GM21526 (cell line): ENCODE results near the gene PARD3.

ENCODE experiments used
- ATAC-seq: cut with Tn5 transposase; IDR thresholded peaks from one replicate; pipeline ENCODE4 v1.9.1; 2021; ENCODE audit warnings: moderate library complexity; ENCODE audit not compliant: unreplicated experiment, low FRiP score

PARD3 gene

DNA sequence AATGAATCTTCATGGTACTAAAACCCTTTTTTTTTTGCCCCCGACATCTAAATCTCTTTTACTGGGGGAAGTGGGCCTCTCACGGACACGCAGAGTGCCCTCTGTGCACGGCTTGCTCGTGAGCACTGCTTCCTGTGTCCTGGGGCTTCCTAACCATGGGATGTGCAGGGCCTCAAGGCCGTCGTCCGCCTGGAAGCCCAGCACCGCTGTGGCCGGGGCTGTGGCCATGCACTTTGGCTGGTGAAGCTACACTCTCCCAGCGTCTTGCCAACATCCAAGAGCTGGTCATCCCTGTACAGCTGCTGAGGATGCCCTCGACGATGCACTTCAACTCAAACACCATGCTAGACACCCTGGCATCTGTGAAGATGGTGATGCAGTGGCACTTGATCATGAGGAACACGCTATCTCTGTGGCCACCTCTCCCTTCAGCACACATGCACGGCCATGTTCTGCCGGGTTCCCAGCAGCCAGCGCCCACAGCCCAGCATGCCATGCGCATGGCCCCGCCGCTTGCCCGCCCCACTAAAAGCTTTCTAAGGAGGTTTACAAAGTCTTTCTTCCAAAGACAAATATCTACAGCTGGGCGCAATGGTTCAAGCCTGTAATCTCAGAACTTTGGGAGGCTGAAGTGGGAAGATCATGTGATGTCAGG is 326.5 kb downstream of the PARD3 start:
- no peak for ATAC-seq

DNA sequence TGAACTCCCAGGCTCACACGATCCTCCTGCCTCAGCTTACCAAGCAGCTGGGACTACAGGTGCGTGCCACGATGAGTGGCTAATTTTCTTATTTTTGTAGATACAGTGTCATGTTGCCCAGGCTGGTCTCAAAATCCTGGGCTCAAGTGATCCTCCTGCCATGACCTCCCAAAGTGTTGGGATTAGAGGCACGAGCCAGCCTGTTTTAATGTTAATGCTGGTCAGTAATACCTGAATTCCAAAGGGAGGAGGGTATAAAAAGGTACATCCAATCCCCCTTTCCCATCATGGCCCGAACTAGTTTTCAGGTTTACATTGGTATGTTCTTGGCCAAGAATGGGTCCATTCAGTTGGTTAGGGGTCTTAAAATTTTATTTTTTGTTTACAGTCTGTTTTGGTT is 329.1 kb downstream of the PARD3 start:
- no peak for ATAC-seq

DNA sequence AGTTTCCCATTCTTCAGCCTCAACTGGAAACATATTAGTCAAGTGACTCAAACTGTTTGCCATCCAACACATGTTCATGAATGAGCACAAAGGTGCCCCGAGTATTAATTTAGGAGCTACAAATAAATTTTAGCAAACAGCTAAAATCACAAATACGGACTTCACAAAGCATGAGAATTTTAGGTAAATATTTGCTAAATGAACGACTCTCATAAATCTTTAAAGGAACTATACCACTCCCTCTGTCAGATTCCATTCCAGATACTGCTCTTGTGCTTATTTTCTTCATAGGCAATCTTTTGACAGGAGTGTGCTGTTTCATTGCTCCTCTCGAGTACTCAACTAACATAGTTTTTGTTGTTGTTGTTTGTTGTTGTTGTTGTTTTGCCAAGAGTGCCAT is 330.9 kb downstream of the PARD3 start:
- ATAC-seq: no peak

DNA sequence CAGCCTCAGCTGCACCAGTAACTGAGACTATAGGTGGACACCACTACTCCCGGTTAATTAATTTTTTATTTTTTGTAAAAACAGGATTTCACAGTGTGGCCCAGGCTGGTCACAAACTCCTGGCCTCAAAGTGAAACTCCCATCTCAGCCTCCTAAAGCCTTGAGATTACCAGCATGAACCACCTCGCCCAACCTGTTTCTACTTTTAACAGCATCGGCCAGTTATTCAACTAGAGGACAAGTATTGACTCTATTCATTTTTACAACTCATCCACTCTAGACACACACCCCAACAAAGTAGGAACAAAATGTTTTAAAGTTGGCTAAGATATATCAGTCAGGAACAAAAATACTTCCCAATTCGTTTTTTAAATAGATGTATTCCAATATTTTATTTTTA is 334.8 kb downstream of the PARD3 start:
- ATAC-seq: no peak

DNA sequence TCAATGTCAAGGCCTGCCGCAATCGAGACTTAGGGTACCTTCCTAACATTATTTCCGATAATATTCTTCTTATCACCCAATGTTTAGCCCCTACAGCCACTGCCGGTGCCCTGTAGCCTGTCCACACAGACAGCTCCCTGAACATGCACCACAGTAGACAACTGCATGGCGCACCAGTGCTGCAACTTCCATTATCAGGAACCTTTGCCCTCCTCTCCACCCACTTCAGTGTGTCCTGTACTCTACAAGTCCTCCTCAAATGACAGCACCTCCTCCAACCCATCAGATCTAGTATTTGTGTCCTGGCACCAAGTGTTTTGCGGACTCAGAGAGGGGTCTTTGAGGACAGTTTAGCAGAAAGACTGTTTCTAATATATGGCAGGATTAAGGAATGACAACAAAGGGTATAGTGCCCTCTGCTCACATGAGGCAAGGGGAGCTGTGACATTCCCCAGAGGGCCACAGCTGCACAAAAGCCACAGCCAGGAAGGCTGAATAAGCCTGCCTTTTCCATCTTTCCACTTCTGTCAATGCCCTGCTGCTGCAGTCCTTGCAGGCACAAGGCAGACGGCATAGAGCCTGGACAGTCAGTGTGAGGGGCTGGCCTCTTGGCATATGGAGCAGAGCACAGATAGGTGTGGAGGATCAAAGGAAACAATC is 335.4 kb downstream of the PARD3 start:
- ATAC-seq: no peak

DNA sequence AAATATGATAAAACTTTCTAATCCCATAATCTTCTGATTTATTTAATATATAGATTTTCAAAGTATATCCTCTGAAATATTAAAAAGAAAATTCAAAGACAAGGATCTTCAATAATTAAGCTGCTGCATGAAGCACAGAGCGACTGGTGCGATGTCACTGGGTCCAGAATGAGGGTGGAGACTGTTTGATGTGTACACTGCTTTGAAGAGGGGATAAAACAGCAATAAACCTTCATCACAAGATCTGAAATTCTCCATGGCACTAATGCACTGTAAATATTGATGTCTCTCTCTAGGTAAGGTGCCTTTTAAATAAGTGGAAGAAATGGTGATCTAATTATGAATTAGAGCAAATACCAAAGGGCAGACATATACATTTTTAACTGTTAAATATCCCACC is 337.8 kb downstream of the PARD3 start:
- ATAC-seq: no peak

DNA sequence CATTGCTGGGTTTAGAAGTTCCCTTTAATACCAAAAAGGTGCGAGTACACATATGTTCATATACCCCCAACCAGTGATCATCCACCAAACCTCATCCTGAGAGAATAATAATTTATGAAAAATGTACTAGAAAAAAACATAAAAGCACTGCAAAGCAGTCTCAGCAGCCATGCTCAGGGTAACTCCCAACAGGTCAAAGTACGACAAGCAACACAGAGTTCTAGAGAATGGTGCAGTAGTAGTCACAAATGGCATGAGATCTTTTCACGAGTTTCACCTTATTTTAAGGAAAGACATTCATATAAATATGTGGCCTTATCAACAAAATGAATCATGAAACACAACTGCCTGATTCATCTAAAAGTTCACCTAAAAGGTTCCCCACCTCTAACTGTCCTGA is 338.5 kb downstream of the PARD3 start:
- ATAC-seq: no peak

DNA sequence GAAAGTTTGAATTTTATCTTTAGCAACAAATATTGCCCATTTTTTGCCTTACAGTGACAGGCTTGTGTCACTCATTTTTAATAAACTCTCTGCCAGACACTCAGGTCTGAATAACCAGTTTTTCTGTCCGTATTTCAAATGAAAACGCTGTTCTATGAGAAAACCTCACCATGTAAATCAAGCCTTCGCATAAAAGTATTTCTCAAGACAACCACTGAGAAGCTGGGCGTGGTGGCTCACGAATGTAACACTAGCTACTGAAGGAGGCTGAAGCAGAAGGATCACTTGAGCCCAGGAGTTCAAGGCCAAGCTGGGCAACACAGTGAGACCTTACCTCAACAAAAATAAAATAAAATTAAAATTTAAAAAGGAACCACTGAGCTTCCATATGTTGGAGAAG is 339.3 kb downstream of the PARD3 start:
- ATAC-seq: no peak

DNA sequence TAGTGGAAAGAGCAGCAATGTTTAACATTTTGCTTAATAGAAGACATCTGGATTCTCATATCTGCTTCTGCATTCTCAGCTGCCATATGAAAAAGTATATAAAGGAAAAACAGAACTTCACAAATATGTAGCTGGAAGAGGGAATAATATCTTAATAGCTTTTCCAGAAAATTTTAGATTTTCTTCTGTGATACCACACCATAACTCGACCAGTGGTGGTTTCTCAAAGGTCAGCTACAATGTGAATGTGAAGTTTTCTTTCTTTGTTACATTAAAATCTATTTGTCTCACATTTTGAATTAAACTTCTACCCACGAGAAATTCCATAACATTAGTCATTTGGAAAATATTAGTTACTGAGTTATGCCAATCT is 339.8 kb downstream of the PARD3 start:
- no peak for ATAC-seq

DNA sequence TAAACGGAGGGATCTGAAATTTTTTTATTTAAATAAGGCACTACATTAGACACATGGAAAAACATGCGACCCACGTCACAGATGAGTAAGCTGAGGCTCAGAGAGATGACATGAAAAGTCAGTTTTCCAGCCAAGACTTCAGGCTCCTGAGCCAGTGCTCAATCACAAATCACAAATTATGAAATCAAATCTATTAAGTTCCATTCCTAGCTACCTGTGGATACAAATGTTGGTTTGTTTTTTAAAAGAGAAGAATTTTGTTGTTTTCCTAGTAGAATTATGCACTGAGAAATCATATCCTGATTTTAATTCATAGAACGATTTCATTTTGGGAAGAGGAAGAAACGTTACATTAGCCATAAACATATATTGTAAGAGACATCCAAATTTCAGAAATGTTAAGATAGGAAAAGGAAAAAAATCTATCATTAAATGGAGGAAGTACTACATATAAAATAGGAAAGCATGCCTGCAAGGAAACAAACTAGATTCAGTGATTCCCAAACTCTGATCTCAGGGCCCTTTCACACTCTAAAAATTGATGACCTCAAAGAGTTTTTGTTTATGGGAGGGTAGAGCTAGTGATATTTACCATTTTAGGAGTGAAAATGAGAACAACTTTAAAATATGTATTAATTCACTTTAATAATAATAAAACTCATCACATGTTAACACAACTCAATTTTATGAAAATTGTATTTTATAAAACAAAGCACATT is 340.4 kb downstream of the PARD3 start:
- no peak for ATAC-seq

DNA sequence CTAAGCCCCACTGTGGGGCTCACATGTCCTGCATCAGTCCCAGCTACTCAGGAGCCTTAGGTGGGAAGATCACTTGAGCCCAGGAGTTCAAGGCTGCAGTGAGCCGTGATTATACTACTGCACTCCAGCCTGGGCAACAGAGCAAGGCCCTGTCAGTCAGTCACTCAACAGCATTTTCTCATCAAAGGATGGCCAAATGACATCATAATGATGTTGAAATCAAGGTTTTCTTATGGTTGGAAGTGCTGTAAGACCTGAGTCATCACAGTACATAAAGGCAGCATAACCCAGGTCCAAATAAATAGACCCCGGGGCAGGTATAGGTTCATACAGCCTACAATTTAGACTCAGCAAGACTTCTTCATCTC is 341.1 kb downstream of the PARD3 start:
- no peak for ATAC-seq

DNA sequence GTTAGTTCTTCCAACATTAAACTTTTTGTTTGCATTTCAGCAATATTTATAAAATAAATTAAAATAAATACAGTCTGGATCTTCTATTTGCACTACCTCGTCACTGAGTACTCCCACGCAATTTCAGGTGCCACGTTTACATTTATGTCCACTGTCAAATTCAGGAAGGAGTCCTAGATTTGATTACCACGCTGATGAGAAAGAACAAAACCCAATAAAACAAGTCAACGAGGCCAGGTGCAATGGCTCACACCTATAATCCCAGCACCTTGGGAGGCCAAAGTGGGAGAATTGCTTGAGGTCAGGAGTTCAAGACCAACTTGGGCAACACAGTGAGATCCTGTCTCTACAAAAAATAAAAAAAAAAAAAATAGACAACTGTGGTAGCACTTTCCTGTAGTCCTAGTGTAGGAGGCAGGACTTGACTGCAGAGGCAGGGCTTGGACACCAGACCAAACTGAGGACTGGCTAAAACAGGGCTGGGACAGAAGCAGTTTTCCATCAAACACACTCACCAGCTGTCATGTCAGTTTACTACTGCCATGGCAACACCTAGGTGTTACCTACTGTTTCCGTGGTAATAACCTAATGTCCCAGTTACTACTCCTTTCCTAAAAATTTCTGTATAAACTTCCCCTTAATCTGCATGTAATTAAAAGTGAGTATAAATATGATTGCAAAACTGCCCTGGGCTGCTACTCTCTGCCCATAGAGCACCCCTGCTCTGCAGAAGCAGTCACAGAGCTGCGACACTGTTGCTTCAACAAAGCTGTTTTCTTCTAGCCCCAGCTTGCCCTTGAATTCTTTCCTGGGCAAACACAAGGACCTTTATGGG is 341.7 kb downstream of the PARD3 start:
- ATAC-seq: no peak

DNA sequence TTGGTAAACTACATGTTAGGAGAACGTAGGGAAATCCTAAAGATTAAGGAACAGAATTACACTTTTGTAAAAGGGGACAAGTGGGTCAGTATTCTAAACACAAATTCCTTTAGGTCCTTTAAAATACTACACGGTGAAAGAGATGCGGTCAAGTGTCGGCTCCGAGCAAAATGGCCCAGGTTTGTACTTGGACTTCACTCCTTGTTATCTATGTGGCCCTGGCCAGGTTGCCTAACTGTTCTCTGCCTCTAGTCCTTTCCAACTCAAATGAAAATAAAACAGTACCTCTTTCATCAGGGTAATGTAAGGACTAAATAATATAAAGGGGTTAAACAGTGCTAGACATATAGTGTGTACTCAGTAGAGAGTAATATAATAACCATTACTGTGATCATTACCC is 344.8 kb downstream of the PARD3 start:
- no peak for ATAC-seq

DNA sequence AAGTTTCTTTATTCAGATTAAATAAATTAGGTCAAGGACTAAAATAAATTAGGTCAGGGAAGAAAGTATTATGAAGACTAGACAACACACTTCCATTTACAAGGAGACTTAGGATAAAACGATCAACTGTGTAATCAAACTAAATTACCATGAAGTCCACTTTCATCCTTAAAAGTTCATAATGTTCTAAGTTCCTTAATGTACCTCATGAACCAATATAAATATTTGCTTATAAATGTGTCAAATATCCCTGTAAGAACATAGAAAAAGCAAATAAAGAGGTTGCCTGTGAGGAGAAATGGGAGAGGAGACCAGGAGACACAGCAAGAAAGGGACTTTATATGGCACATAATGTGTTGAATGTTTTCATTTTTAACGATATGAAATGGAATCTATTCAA is 345.6 kb downstream of the PARD3 start:
- no peak for ATAC-seq

DNA sequence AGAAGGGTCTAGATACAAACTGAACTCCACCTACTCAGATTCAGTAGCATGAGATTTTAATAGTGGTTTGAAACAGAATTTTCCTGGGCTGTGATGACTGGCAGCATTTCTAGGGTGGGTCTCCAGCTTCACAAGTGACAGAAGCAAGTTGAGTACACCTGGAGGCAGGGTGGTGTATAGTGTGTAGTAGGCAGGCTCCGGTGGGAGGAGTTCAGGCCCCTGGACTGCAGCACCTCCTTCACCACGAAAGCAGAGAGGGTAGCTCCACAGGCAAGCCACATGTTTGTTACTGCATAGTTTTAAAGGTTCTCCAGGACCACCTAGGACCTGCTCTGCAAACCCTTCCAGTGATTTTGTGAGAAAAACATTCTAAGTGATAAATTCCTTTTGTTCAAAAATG is 347.2 kb downstream of the PARD3 start:
- ATAC-seq: no peak

DNA sequence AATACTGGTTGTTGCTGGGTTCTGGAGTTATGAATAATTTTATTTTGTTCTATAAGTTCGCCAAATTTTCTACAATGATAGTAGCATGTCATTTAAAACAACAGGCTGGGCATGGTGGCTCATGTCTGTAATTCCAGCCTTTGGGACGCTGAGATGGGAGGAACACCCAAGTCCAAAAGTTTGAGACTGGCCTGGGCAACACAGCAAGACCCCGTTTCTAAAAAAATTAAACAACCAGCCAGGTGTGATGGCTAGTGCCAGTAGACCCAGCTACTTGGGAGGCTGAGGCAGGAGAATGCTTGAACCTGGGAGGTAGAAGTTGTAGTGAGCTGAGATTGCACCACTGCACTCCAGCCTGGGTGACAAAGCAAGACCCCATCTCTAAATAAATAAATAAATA is 347.7 kb downstream of the PARD3 start:
- no peak for ATAC-seq

DNA sequence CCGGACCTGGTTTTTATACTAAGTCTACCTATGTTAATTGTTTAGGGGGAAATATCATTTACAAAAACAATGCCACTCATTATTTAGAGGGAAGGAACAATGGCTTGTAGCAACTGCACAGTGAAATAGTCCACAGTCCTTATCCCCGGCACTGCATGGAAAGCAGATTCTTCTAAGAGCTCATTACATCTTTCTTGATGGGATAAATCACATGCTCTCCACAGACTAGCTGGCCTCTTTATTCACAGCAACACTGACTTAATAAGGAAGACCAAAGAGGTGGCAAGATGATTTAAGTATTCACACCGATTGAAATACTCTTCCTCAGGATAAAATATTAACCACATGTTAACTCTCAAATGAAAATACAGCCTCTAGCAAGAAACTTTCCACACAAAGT is 349.4 kb downstream of the PARD3 start:
- ATAC-seq: no peak

DNA sequence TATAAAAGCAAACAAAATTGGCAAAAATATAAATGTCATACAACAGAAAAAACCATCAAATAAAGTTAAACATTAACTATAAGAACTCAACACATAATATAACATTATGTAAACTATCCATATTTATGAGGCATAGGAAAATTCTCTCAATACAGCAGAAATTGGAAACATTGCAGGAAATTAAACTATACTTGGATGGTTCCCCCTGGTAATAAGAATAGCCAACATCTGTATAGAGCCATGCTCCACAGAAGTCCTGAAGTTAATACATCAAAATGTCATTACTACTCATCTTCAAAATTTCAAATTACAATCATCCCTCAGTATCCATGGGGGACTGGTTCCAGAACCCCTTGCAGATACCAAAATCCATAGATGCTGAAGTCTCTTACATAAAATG is 350.5 kb downstream of the PARD3 start:
- no peak for ATAC-seq

DNA sequence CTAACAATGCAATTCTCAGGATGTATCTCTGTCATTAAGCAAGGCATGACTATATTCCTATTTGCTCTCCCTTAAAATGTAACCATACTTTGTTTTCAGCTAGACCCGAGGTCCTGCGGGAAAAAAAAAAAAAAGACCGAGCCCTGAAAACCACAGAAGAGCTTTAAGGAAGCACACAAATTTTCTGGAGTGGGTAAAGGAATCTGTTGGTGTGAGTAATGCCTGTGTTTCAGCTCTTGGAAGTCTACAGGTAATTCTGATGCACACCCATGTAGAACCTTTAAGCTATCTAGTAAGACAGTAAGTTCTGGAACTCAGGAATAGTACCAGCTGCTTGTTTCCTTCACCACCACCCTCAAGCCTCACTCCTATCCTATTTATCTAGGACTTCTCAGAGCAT is 351.1 kb downstream of the PARD3 start:
- no peak for ATAC-seq

DNA sequence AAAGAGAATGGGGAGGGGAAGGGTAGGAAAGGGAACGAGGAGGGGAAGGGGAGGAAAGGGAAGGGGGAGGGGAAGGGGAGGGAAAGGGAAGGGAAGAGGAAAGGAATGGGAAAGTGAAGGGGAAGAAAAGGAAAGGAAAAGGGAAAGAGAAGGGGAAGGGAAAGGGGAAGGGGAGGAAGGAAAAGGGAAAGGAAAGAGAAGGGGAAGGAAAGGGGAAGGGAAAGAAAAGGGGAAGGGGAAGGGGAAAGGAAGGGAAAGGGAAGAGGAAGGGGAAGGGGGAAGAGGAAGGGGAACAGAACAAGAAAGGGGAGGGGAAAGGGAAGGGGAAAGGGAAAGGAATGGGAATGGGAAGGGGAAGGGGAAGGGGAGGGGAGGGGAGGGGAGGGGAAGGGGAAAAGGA is 352.1 kb downstream of the PARD3 start:
- no peak for ATAC-seq

DNA sequence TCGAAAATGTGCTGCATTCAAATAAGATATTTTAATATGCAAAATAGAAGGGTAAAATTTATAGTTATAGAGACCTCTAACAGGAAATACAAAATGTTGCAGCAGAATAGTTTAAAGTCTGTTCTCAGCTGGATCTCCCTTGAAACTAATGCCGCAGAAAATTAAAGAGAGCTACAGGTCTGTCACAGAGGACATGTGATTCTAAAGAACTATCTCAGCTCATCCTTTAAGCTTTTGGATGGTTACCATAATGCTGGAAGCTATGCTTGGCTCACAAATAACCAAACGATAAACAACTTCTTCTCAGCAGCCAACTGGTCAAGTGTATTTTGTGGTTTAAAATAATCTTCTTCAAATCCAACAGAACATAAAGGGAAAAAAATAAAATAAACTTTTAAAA is 353.0 kb downstream of the PARD3 start:
- no peak for ATAC-seq
